HFFc6 (cell line): ENCODE measurements around the gene PRDM16. TPM values are rescaled to one million over a fixed set of nuclear protein-coding genes. Genes with fewer than 3 reads are reported as not detected.

Source experiments
- DNase-seq: peaks from one replicate; pipeline ENCODE4 v3.0.0-alpha.2; 2018
- H3K27ac Mint-ChIP-seq: 2 replicates; pipeline ENCODE4 v1.8.0; 2020; ENCODE audit warnings: mild to moderate bottlenecking, mixed read lengths
- H3K27me3 Mint-ChIP-seq: 2 replicates; pipeline ENCODE4 v1.8.0; 2021; ENCODE audit warnings: mild to moderate bottlenecking, moderate library complexity, mixed read lengths; ENCODE audit not compliant: insufficient read depth
- H3K36me3 Mint-ChIP-seq: 2 replicates; pipeline ENCODE4 v1.8.0; 2021; ENCODE audit warnings: low read depth, mixed read lengths
- H3K4me1 Mint-ChIP-seq: 2 replicates; pipeline ENCODE4 v1.8.0; 2020; ENCODE audit warnings: low read depth, mixed read lengths
- H3K4me3 Mint-ChIP-seq: 2 replicates; pipeline ENCODE4 v1.8.0; 2020; ENCODE audit warnings: mild to moderate bottlenecking, moderate library complexity, mixed read lengths
- H3K9me3 Mint-ChIP-seq: 2 replicates; pipeline ENCODE4 v1.8.0; 2020; ENCODE audit warnings: mild to moderate bottlenecking, mixed read lengths
- total RNA-seq, 6 experiments: library from RNA; stranded (reverse); fragmentation: NEBNext Ultra II Directional; extraction: Animal tissue kit (Norgen Biotek cat#: 25700); gene quantifications; 2 replicates in 1 of 6; 3 replicates in 5 of 6; pipeline ENCODE4 v1.2.3, GENCODE V29; 2021
- TF ChIP-seq, protein P1 (sequence below): fragments of 200-600 bp; sonication (generic); IDR thresholded peaks from 2 replicates; pipeline ENCODE4 v1.5.0; 2021; ENCODE audit warnings: antibody characterized with exemption, mild to moderate bottlenecking

Gene PRDM16
- total RNA-seq, 6 experiments from 2014 or later, result not detected

DNA sequence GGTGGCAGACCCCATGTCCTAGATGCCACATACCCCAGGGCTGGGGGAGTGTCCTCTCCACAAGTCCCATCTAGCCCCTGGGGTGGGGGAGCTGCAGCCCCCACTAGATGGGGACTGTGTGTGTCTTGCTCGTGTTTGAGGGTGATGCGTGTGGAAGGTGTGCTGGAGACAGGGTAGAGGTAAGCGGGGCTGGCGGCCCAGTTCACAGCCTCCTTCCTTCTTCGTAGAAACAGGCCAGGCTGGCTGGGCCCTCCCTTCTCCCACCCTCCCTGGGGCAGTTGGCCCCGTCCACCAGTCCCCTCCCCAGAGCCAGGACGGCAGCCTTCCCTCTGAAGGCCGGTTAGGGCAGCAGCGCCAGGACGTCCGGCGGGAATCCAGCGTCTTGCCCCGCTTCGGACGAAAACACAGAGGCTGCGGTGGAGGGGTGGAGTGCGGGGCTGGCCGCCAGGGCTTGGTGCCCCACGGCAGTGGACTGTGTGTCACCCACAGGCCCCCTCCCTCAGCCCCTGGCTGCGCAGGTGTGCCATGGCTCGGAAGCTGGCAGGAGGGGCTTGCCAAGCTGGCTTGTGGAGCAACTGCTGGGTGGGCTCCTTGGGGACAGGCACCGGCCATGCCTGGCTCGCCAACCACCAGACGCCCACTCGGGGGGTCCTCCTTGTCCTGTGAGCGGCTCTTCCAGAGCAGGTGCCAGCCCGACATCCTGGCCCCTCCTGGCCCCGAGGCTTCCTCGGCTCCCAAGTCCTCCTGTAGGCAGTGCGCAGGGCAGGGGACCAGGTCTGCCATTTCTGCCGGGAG, 3.6 kb downstream of the PRDM16 start:
- TF ChIP-seq, protein P1, sequence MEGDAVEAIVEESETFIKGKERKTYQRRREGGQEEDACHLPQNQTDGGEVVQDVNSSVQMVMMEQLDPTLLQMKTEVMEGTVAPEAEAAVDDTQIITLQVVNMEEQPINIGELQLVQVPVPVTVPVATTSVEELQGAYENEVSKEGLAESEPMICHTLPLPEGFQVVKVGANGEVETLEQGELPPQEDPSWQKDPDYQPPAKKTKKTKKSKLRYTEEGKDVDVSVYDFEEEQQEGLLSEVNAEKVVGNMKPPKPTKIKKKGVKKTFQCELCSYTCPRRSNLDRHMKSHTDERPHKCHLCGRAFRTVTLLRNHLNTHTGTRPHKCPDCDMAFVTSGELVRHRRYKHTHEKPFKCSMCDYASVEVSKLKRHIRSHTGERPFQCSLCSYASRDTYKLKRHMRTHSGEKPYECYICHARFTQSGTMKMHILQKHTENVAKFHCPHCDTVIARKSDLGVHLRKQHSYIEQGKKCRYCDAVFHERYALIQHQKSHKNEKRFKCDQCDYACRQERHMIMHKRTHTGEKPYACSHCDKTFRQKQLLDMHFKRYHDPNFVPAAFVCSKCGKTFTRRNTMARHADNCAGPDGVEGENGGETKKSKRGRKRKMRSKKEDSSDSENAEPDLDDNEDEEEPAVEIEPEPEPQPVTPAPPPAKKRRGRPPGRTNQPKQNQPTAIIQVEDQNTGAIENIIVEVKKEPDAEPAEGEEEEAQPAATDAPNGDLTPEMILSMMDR, result no peak
- H3K4me1 Mint-ChIP-seq, result no peaks in the 10 kb centered on the region
- H3K27me3 Mint-ChIP-seq, result peaks cover 24% of the 10 kb centered on the region
- H3K9me3 Mint-ChIP-seq, result no peaks in the 10 kb centered on the region
- H3K27ac Mint-ChIP-seq, result no peak overlapping the region
- no peaks in the 10 kb centered on the region for H3K36me3 Mint-ChIP-seq
- DNase-seq, result no peak
- H3K4me3 Mint-ChIP-seq, result no peak overlapping the region

DNA sequence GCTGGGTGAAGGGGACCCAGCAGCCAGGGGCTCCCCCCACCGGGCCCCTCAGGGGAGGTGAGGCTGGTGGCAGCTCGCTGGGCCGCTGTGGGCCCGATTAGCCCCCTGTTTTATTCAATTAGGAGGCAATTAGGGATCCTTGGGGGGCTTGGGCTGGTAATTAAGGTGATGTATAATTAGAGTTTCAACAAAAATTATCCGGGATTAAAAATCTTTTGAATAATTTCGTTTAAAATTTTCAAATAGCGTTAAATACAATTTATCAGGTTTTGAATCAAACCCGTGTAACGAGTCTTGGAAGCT, 4.1 kb downstream of the PRDM16 start:
- Mint-ChIP-seq H3K4me1 (no peaks in the 10 kb centered on the region), H3K27me3 (peaks cover 23% of the 10 kb centered on the region), H3K36me3 (no peaks in the 10 kb centered on the region), H3K4me3 (no peak overlapping the region), H3K27ac (no peak overlapping the region), H3K9me3 (no peaks in the 10 kb centered on the region)
- TF ChIP-seq, protein P1, result no peak
- no peak for DNase-seq

DNA sequence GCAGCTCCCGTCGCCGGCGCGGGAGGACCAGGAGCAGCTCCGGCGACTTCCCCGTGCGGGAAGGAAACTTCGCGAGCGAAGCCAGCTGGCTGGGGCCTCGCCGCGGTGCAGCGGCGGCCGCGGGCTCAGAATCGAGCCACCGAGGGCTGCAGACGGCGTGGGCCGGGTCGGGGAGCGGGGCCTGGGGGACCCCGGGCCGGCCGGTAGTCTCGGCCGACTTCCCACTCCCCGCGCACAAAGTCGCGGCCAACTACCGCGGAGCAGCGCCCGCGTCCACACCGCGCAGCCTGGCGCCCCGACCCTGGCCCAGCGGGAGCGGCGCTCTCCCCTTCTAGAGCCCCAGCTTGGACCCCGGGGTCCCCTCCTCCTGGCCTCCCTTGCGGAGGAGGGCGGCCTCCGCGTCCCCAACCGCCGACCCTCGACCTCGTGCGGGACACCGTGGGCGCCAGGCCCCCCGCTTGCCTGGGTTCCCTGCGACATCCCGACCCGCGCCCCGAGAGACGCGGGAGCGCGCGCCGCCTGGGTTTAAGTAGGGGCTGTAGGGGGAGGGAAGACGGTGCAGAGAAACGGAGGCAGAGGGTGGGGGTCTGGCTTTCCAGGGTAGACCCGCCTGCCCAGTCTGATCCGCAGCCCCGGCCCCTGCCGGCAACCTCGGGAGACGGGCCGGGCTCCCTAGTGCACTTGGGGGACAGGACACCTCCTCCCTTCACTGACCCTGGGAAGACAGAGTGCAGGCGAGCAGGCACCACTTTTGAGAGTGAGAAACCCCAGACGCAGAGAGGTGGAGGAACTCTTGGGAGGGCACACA, 4.7 kb downstream of the PRDM16 start:
- TF ChIP-seq, protein P1, result no peak
- Mint-ChIP-seq H3K4me3 (no peak overlapping the region), H3K9me3 (no peaks in the 10 kb centered on the region; the same call in 1 of the 2 replicates), H3K36me3 (no peaks in the 10 kb centered on the region), H3K27me3 (peaks cover 24% of the 10 kb centered on the region), H3K4me1 (no peaks in the 10 kb centered on the region), H3K27ac (no peak overlapping the region)
- DNase-seq, result no peak

DNA sequence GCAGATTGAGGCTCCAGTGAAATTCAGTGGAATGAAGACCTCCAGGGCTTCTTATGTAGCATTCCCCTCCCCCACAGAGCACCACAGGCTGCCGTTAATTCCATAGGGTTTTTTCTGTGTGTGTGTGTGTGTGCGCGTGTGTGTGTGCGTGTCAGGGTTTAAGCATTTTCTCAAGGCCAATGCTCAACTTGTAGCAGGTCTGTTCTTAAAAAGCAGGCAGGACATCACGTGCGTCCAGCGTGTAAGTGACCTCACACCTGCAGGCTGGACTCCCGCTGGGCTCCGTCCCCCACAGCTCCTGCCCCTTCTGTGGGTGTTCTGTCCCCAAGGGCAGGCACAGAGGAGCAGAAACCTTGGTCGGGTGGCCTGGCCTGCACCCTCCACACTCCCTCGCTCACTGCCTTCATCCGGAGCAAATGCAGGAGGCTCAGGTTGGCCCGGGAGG, 5.3 kb downstream of the PRDM16 start:
- Mint-ChIP-seq H3K36me3 (no peaks in the 10 kb centered on the region), H3K4me3 (no peak overlapping the region), H3K4me1 (no peaks in the 10 kb centered on the region), H3K9me3 (no peaks in the 10 kb centered on the region; the same call in 1 of the 2 replicates), H3K27ac (no peak overlapping the region), H3K27me3 (peaks cover 20% of the 10 kb centered on the region)
- DNase-seq, result no peak
- TF ChIP-seq, protein P1, result no peak

DNA sequence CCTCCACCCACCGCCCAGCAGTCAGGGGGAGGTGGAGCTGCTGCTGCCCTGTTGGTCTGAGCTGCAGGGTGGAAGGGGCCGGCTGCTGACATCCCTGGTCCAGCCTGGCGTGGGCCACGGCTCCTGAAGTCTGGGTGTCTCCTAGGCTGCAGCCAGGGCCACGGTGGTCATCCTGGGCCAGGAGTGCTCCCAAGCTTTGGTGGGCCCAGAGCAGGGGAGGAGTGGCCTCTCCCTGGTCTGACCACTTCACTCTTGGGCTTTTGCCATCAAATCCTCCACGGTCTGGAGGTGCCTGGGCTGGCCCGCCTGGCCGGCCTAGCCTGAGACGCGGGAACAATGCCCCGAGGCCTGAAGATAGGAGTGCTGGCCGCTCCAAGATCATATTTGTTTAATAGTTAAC, 5.8 kb downstream of the PRDM16 start:
- H3K4me3 Mint-ChIP-seq, result no peak overlapping the region
- H3K4me1 Mint-ChIP-seq, result no peaks in the 10 kb centered on the region
- H3K36me3 Mint-ChIP-seq, result no peaks in the 10 kb centered on the region
- H3K9me3 Mint-ChIP-seq, result no peaks in the 10 kb centered on the region; the same call in 1 of the 2 replicates
- no peak overlapping the region for H3K27ac Mint-ChIP-seq
- TF ChIP-seq, protein P1, result no peak
- no peak for DNase-seq
- H3K27me3 Mint-ChIP-seq, result peaks cover 22% of the 10 kb centered on the region
